Stimulated activated CD4-positive, alpha-beta T cell treated with anti-CD3 and anti-CD28 coated beads, Interleukin-2, amount 100 ng/mL, for 24 hours (primary cell): ENCODE data around the gene LARGE1.

ENCODE experiments used
- DNase-seq, 2 donors: peaks; one replicate each; pipeline ENCODE4 v3.0.0-alpha.2; 2020

Gene LARGE1

GRCh38 chr22:33337524-33337923 lies 582.8 kb downstream of the LARGE1 start:
- no peak for DNase-seq

- no peak for DNase-seq
Observed at GRCh38 chr22:33335611-33336279, 584.5 kb downstream of the LARGE1 start.

- no peak for DNase-seq
Observed at GRCh38 chr22:33332538-33332937, 587.7 kb downstream of the LARGE1 start.

GRCh38 chr22:33331017-33331416 lies 589.3 kb downstream of the LARGE1 start:
- DNase-seq, result no peak

GRCh38 chr22:33330534-33330933 lies 589.7 kb downstream of the LARGE1 start:
- DNase-seq, result no peak

GRCh38 chr22:33329398-33329797 lies 590.9 kb downstream of the LARGE1 start:
- DNase-seq, result no peak

- DNase-seq, result no peak
Observed at GRCh38 chr22:33328789-33329296, 591.4 kb downstream of the LARGE1 start.

GRCh38 chr22:33327348-33327860 lies 592.9 kb downstream of the LARGE1 start:
- DNase-seq, result no peak

- DNase-seq, result no peak
Observed at GRCh38 chr22:33326540-33327295, 593.6 kb downstream of the LARGE1 start.

GRCh38 chr22:33325232-33326004 lies 594.9 kb downstream of the LARGE1 start:
- DNase-seq, result no peak

- no peak for DNase-seq
Observed at GRCh38 chr22:33324228-33324627, 596.0 kb downstream of the LARGE1 start.

GRCh38 chr22:33321466-33321865 lies 598.8 kb downstream of the LARGE1 start:
- no peak for DNase-seq

- no peak for DNase-seq
Observed at GRCh38 chr22:33315954-33316353, 604.3 kb downstream of the LARGE1 start.

GRCh38 chr22:33315117-33315516 lies 605.2 kb downstream of the LARGE1 start:
- no peak for DNase-seq

GRCh38 chr22:33314316-33314715 lies 606.0 kb downstream of the LARGE1 start:
- no peak for DNase-seq

GRCh38 chr22:33303099-33303498 lies 617.2 kb downstream of the LARGE1 start:
- DNase-seq, result no peak

- DNase-seq, result no peak
Observed at GRCh38 chr22:33302549-33302948, 617.7 kb downstream of the LARGE1 start.

GRCh38 chr22:33302049-33302545 lies 618.2 kb downstream of the LARGE1 start:
- peak; percentile 60 to 80 for DNase-seq

GRCh38 chr22:33300165-33300564 lies 620.1 kb downstream of the LARGE1 start:
- DNase-seq, result no peak

GRCh38 chr22:33299245-33299956 lies 620.9 kb downstream of the LARGE1 start:
- no peak for DNase-seq

GRCh38 chr22:33296941-33297340 lies 623.3 kb downstream of the LARGE1 start:
- DNase-seq, result no peak

GRCh38 chr22:33288078-33288477 lies 632.2 kb downstream of the LARGE1 start:
- no peak for DNase-seq
